Anterior cingulate cortex (tissue), 58 donors: ENCODE data around the gene LRRC27.
A peak's percentile ranks its signal among the peaks of the same experiment; 100 is the strongest.

Experiments
- DNase-seq, 58 donors: peaks; one replicate each; lab custom pipeline; 2025; lab: John Stamatoyannopoulos, UW

The LRRC27 gene

GRCh38 chr10:132418527-132419416 is 86.8 kb downstream of the LRRC27 start:
- no peak for DNase-seq

GRCh38 chr10:132419538-132420468 is 87.8 kb downstream of the LRRC27 start:
- DNase-seq = no peak

GRCh38 chr10:132420469-132420980 is 88.5 kb downstream of the LRRC27 start:
- no peak for DNase-seq

- DNase-seq = peak in 20 of 58 donors; percentile 20 to 59 (median 36)
These were observed 89.2 kb downstream of the LRRC27 start for GRCh38 chr10:132420981-132421846.

- DNase-seq = no peak
These were observed 90.1 kb downstream of the LRRC27 start for GRCh38 chr10:132421847-132422751.

- peak in 8 of 58 donors; percentile 17 to 66 (median 39) for DNase-seq
These were observed 91.2 kb downstream of the LRRC27 start for GRCh38 chr10:132422903-132423825.

GRCh38 chr10:132423966-132424861 is 92.2 kb downstream of the LRRC27 start:
- DNase-seq = peak in 3 of 58 donors; percentile 27 to 41 (median 33)

GRCh38 chr10:132425029-132425756 is 93.2 kb downstream of the LRRC27 start:
- DNase-seq = no peak

- DNase-seq = no peak
These were observed 93.8 kb downstream of the LRRC27 start for GRCh38 chr10:132425757-132426155.

GRCh38 chr10:132427006-132427771 is 95.2 kb downstream of the LRRC27 start:
- DNase-seq = no peak

GRCh38 chr10:132427939-132428367 is 96.0 kb downstream of the LRRC27 start:
- no peak for DNase-seq

GRCh38 chr10:132428486-132428995 is 96.5 kb downstream of the LRRC27 start:
- DNase-seq = no peak
